ENCODE results near the gene ITGA5.

ITGA5 gene

DNA sequence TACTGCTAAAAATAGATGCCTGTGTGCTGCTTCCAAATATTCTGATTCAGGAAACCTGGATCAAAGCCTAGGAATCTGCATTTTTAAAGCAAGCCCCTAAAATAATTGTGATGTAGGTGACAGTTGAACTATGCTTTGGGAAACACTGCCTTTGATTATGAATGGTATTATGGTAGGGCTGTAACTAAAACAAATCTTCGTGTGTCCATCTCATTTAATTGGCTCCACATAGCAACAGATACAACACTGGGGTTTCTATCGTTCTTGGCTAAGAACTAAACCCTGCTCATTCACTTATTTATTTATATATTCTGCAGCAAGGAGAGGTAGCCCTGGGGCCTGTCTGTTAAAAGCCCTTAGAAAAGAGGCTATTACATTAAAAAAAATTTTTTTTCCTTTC lies 23.0 kb upstream of the ITGA5 start:
- TF ChIP-seq, protein P1, sequence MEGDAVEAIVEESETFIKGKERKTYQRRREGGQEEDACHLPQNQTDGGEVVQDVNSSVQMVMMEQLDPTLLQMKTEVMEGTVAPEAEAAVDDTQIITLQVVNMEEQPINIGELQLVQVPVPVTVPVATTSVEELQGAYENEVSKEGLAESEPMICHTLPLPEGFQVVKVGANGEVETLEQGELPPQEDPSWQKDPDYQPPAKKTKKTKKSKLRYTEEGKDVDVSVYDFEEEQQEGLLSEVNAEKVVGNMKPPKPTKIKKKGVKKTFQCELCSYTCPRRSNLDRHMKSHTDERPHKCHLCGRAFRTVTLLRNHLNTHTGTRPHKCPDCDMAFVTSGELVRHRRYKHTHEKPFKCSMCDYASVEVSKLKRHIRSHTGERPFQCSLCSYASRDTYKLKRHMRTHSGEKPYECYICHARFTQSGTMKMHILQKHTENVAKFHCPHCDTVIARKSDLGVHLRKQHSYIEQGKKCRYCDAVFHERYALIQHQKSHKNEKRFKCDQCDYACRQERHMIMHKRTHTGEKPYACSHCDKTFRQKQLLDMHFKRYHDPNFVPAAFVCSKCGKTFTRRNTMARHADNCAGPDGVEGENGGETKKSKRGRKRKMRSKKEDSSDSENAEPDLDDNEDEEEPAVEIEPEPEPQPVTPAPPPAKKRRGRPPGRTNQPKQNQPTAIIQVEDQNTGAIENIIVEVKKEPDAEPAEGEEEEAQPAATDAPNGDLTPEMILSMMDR (IDR thresholded peaks at IDR 0.05; ENCODE audit: low read depth, low read length) = no peak
- no peak overlapping the region for H3K4me3 ChIP-seq (ENCODE audit: low read depth, low read length)

DNA sequence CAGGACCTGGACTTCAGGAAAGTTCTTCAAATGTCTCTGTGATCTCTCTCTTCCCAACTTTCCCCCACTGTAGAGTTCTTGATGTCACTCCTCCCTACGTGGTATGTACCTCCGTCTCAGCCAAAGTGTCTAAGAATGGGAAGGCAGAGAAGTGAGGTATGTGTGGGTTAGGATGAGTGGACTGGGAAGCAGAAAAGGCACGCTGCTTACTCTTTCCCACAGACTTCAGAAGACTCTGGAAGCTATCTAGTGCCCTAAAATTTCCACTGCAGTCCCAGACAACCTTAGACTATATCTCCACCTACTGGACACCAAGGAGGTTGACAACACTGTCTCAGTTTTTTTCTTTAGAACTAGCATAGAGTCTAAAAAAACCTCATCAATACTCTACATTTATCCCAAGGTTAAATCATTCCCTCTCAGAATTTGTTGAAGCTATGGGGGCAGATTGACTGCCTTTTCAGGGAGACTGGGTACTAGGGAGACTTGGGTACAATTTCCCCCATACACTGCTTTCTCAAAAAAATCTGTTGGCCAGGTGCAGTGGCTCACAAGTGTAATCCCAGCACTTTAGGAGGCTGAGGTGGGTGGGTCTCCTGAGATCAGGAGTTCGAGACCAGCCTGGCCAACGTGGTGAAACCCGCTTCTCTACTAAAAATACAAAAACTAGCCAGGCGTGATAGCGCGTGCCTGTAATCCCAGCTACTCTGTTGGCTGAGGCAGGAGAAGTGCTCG lies 20.6 kb upstream of the ITGA5 start:
- H3K4me3 ChIP-seq (ENCODE audit: low read depth, low read length) = no peak overlapping the region
- TF ChIP-seq, protein P1 (IDR thresholded peaks at IDR 0.05; ENCODE audit: low read depth, low read length) = peak; percentile 59; the same call in 1 of the 2 replicates

DNA sequence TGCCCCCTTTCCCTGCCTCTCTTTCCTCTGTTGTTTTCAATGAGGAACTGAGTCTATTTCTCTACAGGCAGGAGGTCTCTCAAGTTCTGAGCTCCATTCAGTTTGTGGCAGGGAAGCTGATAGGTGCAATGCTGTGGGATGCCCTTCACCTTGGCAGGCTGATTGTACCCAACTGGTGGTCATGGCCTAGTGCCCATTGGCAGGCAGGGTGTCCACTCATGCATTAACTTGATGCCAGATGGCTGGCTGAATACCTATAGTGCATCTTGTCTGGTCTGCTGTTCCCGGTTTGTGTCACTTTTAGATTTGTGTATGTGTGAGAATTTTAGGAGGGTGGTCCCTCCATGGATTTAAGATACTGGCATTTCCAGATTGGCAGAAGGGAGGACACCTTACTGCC lies 20.0 kb upstream of the ITGA5 start:
- TF ChIP-seq, protein P1 (IDR thresholded peaks at IDR 0.05; ENCODE audit: low read depth, low read length) = no peak
- H3K4me3 ChIP-seq (ENCODE audit: low read depth, low read length) = no peak overlapping the region

DNA sequence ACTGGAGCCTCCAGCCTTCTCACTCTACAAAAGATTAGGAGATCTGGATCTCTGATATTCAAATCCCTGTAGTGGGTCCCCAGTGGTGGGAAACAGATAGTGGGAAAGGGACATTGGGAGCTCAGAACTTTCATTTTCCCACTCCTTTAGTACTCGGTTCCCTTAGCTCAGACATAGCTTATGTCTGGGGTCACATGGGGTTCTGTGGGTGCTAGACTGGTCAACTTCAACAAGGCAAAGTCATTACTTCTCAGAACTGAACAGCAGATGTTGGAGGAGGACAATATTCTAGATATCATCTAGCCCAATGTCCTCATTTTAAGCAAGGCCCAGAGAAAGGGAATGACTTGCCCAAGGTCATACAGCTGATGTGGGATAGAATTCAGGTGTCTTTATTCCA lies 19.5 kb upstream of the ITGA5 start:
- H3K4me3 ChIP-seq (ENCODE audit: low read depth, low read length) = no peak overlapping the region
- TF ChIP-seq, protein P1 (IDR thresholded peaks at IDR 0.05; ENCODE audit: low read depth, low read length) = no peak

DNA sequence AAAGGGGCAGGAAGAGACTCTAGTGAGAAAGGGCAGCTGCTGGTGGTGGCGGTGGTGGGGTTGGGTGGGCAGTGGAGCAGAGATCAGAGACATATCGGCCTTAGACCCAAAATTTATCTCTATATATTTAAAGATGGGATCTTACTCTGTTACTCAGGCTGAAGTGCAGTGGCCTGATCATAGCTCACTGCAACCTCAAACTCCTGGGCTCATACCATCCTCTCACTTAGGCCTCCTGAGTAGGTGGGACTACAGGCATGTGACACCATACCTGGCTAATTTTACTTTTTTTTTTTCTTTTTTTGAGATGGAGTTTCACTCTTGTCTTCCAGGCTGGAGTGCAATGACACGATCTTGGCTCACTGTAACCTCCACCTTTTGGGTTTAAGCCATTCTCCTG lies 18.6 kb upstream of the ITGA5 start:
- TF ChIP-seq, protein P1 (IDR thresholded peaks at IDR 0.05; ENCODE audit: low read depth, low read length) = no peak
- H3K4me3 ChIP-seq (ENCODE audit: low read depth, low read length) = no peak overlapping the region

DNA sequence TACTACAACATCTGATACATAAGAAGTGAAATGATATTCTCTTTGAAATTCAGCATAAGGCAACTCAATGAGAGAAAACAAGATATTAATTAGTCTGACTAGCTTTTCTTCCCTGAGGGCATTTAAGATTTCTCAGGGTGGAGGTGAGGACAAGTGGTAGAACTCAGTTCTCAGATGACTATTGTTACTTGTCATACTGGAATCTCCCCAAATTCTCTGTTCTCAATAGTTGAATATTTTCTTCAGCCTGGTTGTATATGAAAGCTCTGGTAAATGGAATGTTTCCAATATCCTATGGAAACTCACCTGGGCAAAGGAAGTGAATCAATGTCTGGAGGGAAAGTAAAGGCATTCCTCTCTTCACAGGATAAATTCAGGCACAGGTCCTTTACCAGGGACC lies 18.2 kb upstream of the ITGA5 start:
- no peak overlapping the region for H3K4me3 ChIP-seq (ENCODE audit: low read depth, low read length)
- TF ChIP-seq, protein P1 (IDR thresholded peaks at IDR 0.05; ENCODE audit: low read depth, low read length) = no peak

DNA sequence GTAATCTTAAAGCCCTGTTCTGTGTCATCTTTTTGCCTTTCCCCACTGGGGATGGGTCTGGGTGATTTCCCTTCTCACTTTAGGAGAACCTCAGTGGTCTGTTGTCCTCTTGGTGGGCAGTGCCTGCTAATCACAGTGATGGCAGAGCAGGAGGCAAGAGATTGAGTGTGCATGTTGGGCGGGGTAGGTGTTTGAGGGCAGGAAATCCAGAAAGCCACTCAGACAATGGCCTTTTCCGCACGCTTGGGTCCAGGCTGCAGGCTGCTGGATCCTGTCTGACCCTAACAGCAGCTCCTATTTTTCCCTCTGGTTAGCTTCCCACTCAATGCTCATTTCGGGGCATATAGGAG lies 13.7 kb upstream of the ITGA5 start:
- TF ChIP-seq, protein P1 (IDR thresholded peaks at IDR 0.05; ENCODE audit: low read depth, low read length) = no peak
- no peak overlapping the region for H3K4me3 ChIP-seq (ENCODE audit: low read depth, low read length)

All from WI38 (cell line).